ENCODE measurements around the gene SDK1.

The SDK1 gene

GRCh38 chr7:3888096-3888495, 587.0 kb downstream of the SDK1 start:
- Histone ChIP-seq H3K27me3 (ENCODE audit: control insufficient read depth, low read length) (no peaks in the 10 kb centered on the region), H3K9me3 (ENCODE audit: control insufficient read depth, insufficient read depth, low read length) (peaks cover 4% of the 10 kb centered on the region; the same call in 1 of the 2 replicates), H3F3A (ENCODE audit: control insufficient read depth, insufficient read depth) (no peaks in the 10 kb centered on the region), H3K9me2 (replicated peaks; ENCODE audit: control insufficient read depth, low read length) (no peaks in the 10 kb centered on the region), H3K4me1 (ENCODE audit: control insufficient read depth, low read length) (no peaks in the 10 kb centered on the region), H4K20me1 (ENCODE audit: control insufficient read depth, insufficient read depth, low read depth, low read length) (no peaks in the 10 kb centered on the region), H3K79me2 (ENCODE audit: control insufficient read depth, low read length) (no peaks in the 10 kb centered on the region), H3K4me3 (ENCODE audit: low read length) (no peak overlapping the region), H3K36me3 (ENCODE audit: control insufficient read depth, low read length) (no peaks in the 10 kb centered on the region), H3K27ac (ENCODE audit: low read depth, low read length) (no peak overlapping the region), H3K4me2 (ENCODE audit: low read length) (no peak overlapping the region)
- TF ChIP-seq EZH2phosphoT487 (IDR thresholded peaks at IDR 0.05; ENCODE audit: borderline replicate concordance, low read length) (no peak), CTCF (IDR thresholded peaks at IDR 0.05; ENCODE audit: low read depth, low read length, poor library complexity, severe bottlenecking) (no peak)

- H3K4me3 ChIP-seq (ENCODE audit: low read length): no peak overlapping the region
- no peaks in the 10 kb centered on the region for H4K20me1 ChIP-seq (ENCODE audit: control insufficient read depth, insufficient read depth, low read depth, low read length)
- H3K27me3 ChIP-seq (ENCODE audit: control insufficient read depth, low read length): no peaks in the 10 kb centered on the region
- H3K36me3 ChIP-seq (ENCODE audit: control insufficient read depth, low read length): no peaks in the 10 kb centered on the region
- no peaks in the 10 kb centered on the region for H3K9me2 ChIP-seq (replicated peaks; ENCODE audit: control insufficient read depth, low read length)
- no peaks in the 10 kb centered on the region for H3F3A ChIP-seq (ENCODE audit: control insufficient read depth, insufficient read depth)
- 0 out of 2 replicates have a peak, but pooled peaks cover under 1% of the 10 kb centered on the region for H3K4me1 ChIP-seq (ENCODE audit: control insufficient read depth, low read length)
- no peaks in the 10 kb centered on the region for H3K79me2 ChIP-seq (ENCODE audit: control insufficient read depth, low read length)
- no peak overlapping the region for H3K4me2 ChIP-seq (ENCODE audit: low read length)
- TF ChIP-seq EZH2phosphoT487 (IDR thresholded peaks at IDR 0.05; ENCODE audit: borderline replicate concordance, low read length) (no peak), CTCF (IDR thresholded peaks at IDR 0.05; ENCODE audit: low read depth, low read length, poor library complexity, severe bottlenecking) (no peak)
- no peak overlapping the region for H3K27ac ChIP-seq (ENCODE audit: low read depth, low read length)
- no peaks in the 10 kb centered on the region for H3K9me3 ChIP-seq (ENCODE audit: control insufficient read depth, insufficient read depth, low read length)
These were observed 591.1 kb downstream of the SDK1 start for GRCh38 chr7:3892157-3892556.

GRCh38 chr7:3892686-3893085, 591.6 kb downstream of the SDK1 start:
- Histone ChIP-seq H3K9me2 (replicated peaks; ENCODE audit: control insufficient read depth, low read length) (no peaks in the 10 kb centered on the region), H3K79me2 (ENCODE audit: control insufficient read depth, low read length) (no peaks in the 10 kb centered on the region), H3K4me3 (ENCODE audit: low read length) (no peak overlapping the region), H3K4me1 (ENCODE audit: control insufficient read depth, low read length) (0 out of 2 replicates have a peak, but pooled peaks cover 3% of the 10 kb centered on the region), H3K27ac (ENCODE audit: low read depth, low read length) (no peak overlapping the region), H3K4me2 (ENCODE audit: low read length) (no peak overlapping the region), H3K9me3 (ENCODE audit: control insufficient read depth, insufficient read depth, low read length) (no peaks in the 10 kb centered on the region), H4K20me1 (ENCODE audit: control insufficient read depth, insufficient read depth, low read depth, low read length) (no peaks in the 10 kb centered on the region), H3K27me3 (ENCODE audit: control insufficient read depth, low read length) (peaks cover under 1% of the 10 kb centered on the region), H3K36me3 (ENCODE audit: control insufficient read depth, low read length) (no peaks in the 10 kb centered on the region), H3F3A (ENCODE audit: control insufficient read depth, insufficient read depth) (no peaks in the 10 kb centered on the region)
- no peak for TF ChIP-seq CTCF (IDR thresholded peaks at IDR 0.05; ENCODE audit: low read depth, low read length, poor library complexity, severe bottlenecking)
- no peak for TF ChIP-seq EZH2phosphoT487 (IDR thresholded peaks at IDR 0.05; ENCODE audit: borderline replicate concordance, low read length)

Measured in DOHH2 (cell line).